Cardiac septum (tissue), 1 donor: ENCODE measurements around the gene HIGD1B. TPM values are rescaled to one million over a fixed set of nuclear protein-coding genes. Genes with fewer than 3 reads are reported as not detected.

Source experiments
- DNase-seq: peaks from one replicate; pipeline ENCODE4 v3.0.0-alpha.2; 2020; ENCODE audit warnings: low spot score
- intact Hi-C: fragments of 100-400 bp; cut with DNase I; formaldehyde crosslinking; loops from one replicate; pipeline ENCODE4 v1.14.0; 2022
- total RNA-seq: library from RNA; stranded (reverse); fragmentation: NEBNext Ultra II Directional; extraction: Animal tissue kit (Norgen Biotek cat#: 25700); gene quantifications from one replicate; pipeline ENCODE4 v1.2.1, GENCODE V29; 2021
- donor health status: DM: no; HTN: no; CAD: no.

The HIGD1B gene
- total RNA-seq, 1 donor from 2014 or later: 10.3 TPM

DNA sequence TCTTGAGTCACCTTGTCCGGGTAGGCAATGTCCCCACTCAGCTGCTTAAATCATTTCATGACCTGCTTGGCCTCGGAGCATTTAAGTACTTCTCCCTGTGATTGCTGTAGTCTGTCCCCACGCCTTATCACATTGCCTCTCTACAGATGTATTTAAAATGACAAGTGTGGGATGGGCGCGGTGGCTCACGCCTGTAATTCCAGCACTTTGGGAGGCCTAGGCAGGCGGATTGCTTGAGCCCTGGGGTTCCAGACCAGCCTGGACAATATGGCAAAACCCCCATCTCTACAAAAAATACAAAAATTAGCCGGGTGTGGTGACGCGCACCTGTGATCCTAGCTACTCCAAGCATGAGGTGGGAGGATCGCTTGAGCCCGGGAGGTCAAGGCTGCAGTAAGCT is 16.3 kb upstream of the HIGD1B start:
- DNase-seq: peak; percentile 51
- intact Hi-C loops: no loop called here

DNA sequence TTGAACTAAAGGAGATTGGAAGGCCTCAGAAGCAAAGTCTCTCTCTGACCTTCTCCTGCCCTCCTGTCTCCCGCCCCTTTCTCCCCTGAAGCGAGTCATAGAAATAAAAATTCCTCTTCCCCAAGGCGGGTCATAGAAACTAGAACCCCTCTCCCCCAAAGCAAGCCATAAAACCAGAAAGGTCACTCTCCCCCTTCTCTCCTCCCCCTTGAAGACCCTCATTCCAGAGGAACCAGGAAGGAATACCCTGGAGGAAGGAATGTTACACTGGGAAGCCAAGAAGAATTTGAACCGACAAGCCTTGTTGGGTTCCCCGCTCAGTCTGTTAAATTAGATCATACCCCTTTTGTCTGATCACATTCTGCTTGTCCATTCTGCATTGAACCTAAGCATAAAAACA is 14.9 kb upstream of the HIGD1B start:
- intact Hi-C loops: no loop called here
- DNase-seq: no peak

DNA sequence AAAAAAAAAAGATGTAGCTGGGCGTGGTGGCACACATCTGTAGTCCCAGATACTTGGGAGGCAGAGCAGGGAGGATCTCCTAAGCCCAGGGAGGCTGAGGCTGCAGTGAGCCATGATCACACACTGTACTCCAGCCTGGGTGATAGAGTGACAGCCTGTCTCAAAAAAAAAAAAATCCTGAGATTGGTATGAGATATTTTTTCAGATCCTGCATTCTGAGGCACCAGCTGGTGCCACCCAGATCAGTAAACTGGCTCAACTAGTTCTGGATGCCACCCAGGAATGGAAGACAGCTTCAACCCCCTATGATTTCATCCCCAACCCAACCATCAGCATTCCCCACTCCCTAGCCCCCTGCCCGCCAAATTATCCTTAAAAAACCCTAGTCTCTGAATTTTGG is 10.5 kb upstream of the HIGD1B start:
- intact Hi-C loops: no loop called here
- DNase-seq: no peak

DNA sequence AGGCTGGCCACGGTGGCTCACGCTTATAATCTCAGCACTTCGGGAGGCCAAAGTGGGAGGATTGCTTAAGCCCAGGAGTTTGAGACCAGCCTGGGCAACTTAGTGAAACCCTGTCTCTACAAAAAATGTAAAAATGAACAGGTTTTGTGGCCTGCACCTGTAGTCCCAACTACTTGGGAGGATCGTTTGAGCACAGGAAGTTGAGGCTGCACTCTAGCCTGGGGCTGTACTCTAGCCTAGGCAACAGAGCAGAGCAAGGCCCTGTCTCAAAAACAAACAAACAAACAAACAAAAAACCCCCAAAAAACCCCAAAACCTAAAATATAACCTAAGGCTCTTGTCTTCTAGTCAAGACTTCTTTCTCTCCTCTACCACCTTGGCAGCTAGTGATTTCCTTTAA is 7.4 kb upstream of the HIGD1B start:
- DNase-seq: no peak
- intact Hi-C loops: no loop called here

DNA sequence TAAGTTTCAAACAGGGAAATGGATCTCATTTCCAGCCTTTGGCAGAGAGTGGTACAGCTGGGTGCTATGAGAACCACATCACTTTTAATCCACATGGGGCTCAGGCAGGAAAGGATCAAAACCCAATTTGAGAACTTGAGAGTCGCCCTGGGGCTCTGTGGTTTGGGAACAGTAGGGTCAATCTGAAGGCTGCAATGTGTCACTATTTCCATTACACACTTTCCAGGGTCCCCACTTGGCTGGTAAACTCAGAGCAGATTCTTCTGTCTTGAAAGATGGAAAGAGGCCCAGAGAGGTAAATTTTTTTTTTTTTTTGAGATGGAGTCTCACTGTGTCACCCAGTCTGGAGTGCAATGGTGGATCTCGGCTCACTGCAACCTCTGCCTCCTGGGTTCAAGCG is 6.7 kb upstream of the HIGD1B start:
- DNase-seq: no peak
- intact Hi-C loops: no loop called here

DNA sequence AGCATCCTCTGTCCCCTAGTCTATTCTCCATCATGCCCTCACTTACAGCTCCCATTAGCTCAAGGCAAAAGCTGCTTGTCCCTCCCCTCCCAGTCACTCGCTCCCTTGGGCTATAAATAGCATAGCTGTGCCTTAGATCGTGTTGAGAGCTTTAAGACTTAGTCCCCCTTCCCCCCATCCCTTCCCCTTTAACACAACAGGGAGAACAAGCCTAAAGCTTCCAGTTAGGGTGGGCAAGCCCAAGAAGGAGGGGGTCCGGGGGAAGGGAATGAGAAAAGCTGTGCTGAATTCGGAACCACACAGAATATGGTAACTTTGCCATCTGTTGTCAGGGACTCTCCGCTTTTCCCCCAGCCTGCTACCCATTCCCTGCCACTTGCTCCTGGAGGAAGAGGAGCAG is 4.9 kb upstream of the HIGD1B start:
- intact Hi-C loops: no loop called here
- DNase-seq: no peak

DNA sequence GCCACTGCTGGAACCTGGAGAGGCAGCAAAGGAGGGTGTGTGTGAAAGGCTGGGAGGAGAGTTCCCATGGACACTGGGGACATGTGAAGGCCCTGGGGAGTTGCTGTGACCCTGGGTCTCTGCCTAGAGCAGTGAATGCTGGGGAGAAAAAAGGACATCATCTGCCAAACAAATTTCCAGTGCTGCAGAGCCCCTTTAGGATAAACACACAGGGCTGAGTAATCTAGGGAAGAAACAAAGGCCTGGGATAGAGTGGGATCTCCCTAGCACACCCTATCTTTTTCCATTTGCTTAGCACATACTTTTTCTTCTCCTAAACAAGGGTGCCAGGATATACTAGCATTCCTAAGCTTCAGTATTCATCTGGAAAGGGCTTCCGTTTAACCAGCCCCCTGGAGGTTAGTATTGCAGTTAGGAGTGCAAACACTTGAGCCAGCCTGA is 3.3 kb upstream of the HIGD1B start:
- no peak for DNase-seq
- intact Hi-C loops: no loop called here

DNA sequence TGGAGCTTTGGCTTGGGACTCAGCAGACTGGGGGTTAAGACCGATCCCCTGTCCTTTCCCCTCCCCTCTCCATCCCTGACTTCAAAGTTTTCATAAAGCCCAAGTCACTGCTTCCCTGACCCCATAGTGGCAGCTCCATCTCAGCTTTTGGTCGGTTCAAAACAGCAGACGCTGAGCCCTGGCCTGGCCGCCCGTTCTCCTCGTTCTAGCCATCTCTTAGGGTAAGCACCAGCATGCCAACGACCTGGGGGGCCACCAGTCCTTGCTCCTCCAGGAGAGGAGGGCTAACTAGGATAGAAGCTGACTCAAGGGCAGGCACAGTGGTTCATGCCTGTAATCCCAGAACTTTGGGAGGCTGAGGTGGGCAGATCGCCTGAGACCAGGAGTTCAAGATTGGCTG is 1.5 kb upstream of the HIGD1B start:
- intact Hi-C loops: no loop called here
- no peak for DNase-seq

DNA sequence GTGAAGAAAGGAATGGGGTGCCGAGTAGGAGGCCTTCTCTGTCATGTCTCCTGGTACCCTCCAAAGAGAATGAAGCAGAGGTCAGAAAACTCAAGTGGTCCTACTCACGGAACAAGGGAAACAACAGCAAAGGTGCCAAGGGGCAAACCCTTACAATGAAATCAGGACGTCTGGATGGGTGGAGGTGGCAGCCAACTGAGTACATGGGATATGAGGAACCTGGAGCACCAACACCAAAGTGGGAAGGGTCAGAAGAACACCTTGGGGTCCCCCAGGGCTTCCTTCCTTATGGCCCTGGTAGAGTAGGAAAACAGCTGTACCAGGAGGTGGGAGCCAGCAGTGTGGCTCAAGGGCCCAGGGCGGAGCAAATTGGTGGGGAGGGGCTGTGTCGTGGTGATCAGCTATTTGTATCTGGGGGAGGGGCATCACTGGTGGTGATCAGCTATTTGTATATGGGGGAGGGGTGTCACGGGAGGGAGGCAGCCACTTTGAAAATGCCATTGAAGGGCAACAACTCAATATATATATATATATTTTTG is 643 bp downstream of the HIGD1B start:
- intact Hi-C loops: no loop called here
- DNase-seq: no peak

DNA sequence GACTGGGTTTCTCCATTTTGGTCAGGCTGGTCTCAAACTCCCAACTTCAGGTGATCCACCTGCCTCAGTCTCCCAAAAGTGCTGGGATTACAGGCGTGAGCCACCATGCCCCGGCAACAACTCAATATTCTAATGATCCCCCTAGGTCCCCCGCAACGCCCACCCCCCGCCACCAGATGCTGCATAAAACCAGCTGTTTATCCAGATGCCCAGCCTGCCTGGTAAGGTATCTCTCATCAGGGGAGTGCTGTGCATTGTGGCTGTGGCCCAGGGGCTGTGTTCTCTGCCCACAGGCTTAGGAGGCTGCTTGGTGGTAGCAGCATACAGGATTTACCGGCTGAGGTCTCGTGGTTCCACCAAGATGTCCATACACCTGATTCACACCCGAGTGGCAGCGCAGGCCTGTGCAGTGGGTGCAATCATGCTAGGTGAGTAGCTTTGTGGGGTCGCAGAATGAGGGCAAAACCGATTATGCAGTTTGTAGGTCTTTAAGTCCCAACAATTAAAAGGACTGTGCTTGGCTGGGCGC is 1.3 kb downstream of the HIGD1B start:
- intact Hi-C loops: no loop called here
- DNase-seq: no peak

DNA sequence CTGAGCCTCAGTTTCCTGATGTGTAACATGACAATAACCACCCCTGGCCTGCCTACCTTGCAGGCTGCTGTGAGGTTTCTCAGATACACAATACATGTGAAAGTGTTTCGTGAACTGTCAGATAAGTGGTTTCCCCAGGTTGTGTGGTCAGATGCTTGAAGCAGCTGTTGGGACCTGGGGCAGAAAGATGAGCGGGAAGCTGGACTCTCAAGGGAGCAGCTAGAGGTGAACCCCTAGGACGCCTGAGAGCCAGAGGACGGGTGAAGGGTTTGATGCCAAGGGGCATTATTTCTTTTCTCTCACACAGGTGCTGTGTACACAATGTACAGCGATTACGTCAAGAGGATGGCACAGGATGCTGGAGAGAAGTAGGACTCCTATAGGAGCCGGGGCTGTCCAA is 2.3 kb downstream of the HIGD1B start:
- intact Hi-C loops: no loop called here
- no peak for DNase-seq

DNA sequence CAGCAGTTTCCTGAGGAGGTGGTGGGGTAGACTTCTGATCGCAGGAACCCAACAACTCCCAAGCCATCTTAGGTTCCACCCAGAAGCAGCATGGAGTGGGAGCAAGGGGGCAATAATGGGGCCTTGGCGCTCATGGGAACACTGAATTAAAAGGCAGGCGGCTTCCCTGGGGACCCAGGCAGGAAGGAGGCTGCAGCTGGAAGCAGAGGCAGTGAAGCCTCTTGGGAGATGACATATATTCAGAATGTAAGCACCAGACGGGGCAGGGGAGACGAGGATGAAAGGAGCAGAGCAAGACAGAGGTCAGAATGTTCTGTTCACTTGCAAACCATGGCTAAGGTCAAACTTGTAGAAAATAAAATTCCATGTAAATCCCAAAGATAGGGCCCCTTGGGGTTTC is 2.9 kb downstream of the HIGD1B start:
- intact Hi-C loops: no loop called here
- DNase-seq: no peak

DNA sequence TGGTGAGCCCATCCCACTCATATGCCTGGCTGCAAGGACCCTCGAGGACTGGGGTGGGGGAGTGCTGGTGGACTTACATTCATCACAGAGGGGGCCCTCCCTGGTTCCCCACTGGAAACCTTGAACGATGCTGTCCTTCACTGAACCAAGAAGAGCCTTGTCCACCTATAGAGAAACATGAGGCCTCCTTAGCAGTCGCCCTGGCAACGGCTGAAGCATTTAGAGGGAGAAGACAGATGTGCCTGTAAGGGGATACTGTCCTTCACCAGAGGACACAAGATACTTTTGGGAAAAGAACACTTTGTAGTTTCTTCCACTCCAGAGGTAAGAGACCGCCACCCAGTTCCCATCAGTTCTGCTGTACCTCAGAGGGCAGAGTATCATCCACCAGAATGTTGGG is 6.5 kb downstream of the HIGD1B start:
- intact Hi-C loops: no loop called here
- DNase-seq: no peak

DNA sequence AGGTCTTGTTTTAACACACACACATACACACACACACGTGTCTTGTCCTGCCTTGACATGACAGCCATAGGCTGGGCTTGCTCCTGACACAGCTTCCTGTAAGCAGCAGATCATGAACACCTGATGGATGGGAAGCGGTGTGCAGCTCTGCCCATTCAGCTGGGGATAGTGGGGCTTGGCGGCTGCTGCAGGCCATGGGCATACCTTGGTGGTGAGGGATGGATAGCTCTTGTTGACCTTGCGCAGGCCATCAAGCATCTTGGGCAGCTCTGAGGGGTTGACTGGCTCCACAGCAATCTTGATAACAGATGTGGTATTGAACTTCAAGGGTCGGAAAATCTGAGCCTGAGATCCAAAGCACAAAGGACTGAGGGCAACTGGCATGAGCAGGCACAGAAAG is 12.0 kb downstream of the HIGD1B start:
- no peak for DNase-seq
- intact Hi-C loops: no loop called here

DNA sequence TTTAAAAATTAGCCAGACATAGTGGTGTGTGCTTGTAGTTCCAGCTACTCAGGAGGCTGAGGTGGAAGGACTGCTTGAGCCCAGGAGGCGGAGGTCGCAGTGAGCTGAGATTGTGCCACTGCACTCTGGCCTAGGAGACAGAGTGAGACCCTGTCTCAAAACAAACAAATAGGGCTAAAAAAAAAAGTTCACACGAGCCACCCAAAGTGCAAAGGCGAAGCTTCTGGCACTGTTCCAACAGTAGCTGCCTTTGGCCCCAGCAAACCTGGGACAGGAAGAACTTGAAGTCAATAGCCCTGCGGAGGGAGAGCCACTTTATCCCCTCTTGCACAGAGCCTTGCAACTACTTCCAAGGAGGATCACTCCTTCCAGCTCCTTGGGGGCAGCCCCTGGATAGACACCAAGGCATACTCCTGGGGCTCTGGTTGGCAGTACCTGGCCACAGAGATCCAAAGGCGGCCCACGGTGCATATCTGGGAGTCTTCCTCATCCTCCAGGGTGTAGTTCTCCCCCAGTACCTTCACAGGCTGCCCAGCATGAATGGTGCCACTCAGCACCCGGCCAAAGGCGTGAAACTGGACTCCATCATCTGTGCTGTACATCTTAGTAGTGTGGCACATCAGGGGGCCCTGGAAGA is 14.7 kb downstream of the HIGD1B start:
- peak; percentile 67 for DNase-seq
- intact Hi-C loops: no loop called here

DNA sequence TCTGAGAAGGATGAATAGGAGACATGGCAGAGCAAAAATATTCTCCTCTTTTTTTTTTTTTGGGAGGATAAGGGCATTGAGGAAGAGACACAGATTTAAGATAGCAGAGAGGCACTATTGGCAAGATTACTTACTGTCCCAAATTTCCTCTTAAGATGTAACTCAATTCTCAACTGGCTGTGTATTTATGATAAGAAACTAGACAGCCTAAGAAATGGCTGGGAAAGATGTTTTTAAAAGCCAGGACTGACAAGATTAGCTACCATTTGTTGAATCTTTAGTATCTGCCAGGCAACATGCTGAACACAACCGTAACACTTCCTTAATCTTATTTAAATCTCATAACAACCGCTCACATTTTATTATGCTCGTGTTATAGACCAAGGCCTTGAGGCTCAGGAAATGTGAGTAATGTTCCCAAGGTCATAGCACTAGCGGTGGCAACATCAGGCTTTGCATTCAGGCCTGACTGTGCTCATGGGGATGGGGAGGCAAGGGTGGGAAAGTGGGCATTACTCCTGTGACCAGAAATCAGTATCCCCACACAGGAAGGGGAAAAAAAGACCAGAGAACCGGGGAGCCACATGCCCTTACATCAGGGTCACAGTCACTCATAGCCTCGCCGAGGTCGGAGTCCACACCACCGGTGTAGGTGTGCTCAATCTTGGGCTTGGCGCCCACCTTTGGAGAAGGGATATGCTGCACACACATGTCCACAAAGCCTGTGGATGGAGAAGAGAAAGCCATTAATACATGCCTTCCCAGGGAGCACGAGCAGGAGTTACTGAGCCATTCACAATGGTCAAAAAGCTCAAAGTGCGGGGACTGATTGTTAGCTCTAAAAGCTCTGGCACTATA is 15.6 kb downstream of the HIGD1B start:
- intact Hi-C loops: no loop called here
- peak; percentile 53 for DNase-seq

DNA sequence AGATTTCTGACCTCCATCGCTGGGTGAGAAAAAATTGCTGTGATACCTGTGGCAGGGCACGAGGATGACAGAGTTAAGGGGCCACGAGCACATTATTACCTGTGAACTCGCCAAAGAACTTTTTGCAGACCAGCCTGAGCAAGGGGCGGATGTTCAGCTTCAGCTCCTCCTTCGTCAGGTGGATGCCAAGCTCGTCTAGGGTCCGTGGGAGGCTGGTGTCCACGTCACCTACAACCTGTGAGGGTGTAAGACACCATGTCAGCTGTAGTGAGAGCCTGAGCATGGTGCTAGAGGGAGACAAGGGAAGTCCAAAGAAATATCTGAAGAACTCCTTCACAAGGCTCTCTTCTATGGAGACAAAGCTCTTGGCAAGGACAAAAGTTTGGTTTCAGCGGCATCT is 17.1 kb downstream of the HIGD1B start:
- DNase-seq: no peak
- intact Hi-C loops: loop anchor here (1.0 kb wide), 1 partner anchor 89 kb away; no protein-coding TSS in a partner anchor

DNA sequence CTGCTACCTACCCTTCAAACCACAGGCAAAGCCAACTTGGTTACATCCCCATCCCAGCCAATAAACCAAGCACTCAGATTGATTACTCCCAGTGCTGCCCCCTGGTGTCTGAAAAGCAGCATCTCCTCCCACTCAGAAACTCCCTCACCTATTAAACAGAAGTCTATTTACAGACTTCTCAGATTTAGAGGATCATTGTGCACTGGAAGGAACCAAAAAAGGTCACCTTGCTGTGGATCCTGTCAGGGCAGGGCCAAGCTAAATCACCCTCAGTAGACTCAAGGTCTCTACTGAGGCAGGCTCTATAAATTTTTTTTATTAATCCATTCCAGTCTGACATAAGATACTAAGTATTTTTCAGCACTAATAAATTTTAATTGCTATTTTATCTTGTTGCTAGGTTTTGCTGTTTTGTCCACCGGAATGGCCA is 17.6 kb downstream of the HIGD1B start:
- DNase-seq: peak; percentile 76
- intact Hi-C loops: loop anchor here (1.0 kb wide), 1 partner anchor 89 kb away; no protein-coding TSS in a partner anchor

DNA sequence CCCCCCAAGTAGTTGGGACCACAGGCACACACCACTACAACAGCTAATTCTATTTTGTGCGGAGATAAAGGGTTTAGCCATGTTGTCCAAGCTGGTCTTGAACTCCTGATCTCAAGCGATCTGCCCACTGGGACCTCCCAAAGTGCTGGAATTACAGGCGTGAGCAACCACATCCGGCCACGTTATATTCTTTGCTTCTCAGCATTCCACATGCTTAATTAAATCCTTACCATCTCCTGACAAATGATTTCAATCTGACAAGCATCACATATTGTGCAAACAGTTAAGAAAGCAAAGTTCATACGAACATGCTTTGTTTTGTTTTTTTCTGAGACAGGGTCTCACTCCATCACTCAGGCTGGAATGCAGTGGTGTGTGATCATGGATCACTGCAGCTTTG is 18.2 kb downstream of the HIGD1B start:
- peak; percentile 33 for DNase-seq
- intact Hi-C loops: loop anchor here (1.0 kb wide), 1 partner anchor 90 kb away; no protein-coding TSS in a partner anchor

DNA sequence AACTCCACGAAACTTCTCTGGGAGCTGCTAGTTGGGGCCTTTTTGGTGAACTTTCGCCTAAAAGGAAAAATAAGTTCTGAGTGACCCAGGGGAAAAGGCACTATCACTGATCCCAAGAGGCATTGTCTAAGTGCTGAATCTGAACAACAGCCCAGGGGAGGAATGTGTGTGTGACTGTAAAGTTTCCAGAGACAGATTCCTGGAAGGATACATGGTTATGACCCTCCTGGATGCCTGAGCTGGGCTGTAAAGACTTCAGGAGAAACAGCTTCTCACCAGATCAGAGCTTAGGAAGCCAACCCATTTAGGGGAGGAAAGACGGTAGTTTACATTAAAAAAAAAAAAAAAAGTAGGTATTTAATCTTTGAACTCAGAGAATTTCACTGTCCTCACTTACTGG is 20.2 kb downstream of the HIGD1B start:
- intact Hi-C loops: no loop called here

DNA sequence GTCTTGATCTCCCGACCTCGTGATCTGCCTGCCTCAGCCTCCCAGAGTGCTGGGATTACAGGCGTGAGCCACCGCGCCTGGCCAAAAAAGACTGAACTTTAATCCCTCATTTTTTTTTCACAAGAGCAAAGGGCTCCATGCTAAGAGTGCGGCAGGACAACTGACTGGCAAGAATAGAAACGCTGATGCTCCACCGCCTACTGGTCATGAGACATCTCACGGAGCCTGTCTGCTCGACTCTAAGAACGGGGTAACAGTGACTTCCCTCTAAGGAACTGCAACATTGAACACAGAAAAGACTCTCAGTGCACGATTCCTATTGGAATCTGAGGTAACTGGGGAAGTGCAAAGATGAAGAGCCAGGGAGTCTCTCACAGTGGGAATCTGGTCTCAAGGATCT is 23.9 kb downstream of the HIGD1B start:
- intact Hi-C loops: no loop called here
- peak; percentile 20 for DNase-seq

More for the DNA sequence above, 20.2 kb downstream of the HIGD1B start:
- DNase-seq: peak; percentile 22
